A549 (cell line): ENCODE data around the gene UBE2A.

Experiments
- CHD4 ChIP-seq: fragments of 200-600 bp; sonication (generic); IDR thresholded peaks from 2 replicates; pipeline ENCODE4 v1.6.1; 2016; ENCODE audit warnings: antibody characterized with exemption, mild to moderate bottlenecking, borderline replicate concordance
- EHF ChIP-seq: fragments of 250-450 bp; sonication (Bioruptor Pico); IDR thresholded peaks from 2 replicates; pipeline ENCODE4 v1.5.0; 2020; ENCODE audit warnings: mild to moderate bottlenecking
- EP300 ChIP-seq, 2 experiments: fragments of >200 bp; sonication (Bioruptor Twin); formaldehyde crosslinking; IDR thresholded peaks; 2 replicates in 1 of 2; 3 replicates in 1 of 2; pipeline ENCODE4 v1.6.1; 2016 to 2017
- MAFK ChIP-seq: fragments of 450-650 bp; IDR thresholded peaks from 2 replicates; pipeline ENCODE4 v1.6.1; 2014; ENCODE audit not compliant: partially characterized antibody
- PHF8 ChIP-seq: fragments of 200-600 bp; sonication (generic); IDR thresholded peaks from 2 replicates; pipeline ENCODE4 v1.6.1; 2016; ENCODE audit warnings: low read depth, mild to moderate bottlenecking, antibody characterized with exemption, moderate library complexity, borderline replicate concordance
- POLR2A ChIP-seq: IDR thresholded peaks from 2 replicates; pipeline ENCODE4 v1.6.1; 2012; ENCODE audit warnings: mild to moderate bottlenecking, low read length
- RFX5 ChIP-seq: fragments of 450-650 bp; IDR thresholded peaks from 2 replicates; pipeline ENCODE4 v1.7.1; 2014; ENCODE audit warnings: antibody characterized with exemption, mild to moderate bottlenecking, moderate library complexity
- TF ChIP-seq, protein P1 (sequence below): fragments of >200 bp; sonication (Bioruptor Twin); formaldehyde crosslinking; IDR thresholded peaks from 3 replicates; pipeline ENCODE4 v1.5.1; 2016
- TF ChIP-seq, protein P2 (sequence below): fragments of 450-650 bp; IDR thresholded peaks from 2 replicates; pipeline ENCODE4 v1.6.1; 2014; ENCODE audit warnings: antibody characterized with exemption
- TF ChIP-seq, protein P3 (sequence below): fragments of 150-350 bp; IDR thresholded peaks from 2 replicates; pipeline ENCODE4 v1.6.1; 2014; ENCODE audit warnings: low read depth, mild to moderate bottlenecking, low read length

DNA sequence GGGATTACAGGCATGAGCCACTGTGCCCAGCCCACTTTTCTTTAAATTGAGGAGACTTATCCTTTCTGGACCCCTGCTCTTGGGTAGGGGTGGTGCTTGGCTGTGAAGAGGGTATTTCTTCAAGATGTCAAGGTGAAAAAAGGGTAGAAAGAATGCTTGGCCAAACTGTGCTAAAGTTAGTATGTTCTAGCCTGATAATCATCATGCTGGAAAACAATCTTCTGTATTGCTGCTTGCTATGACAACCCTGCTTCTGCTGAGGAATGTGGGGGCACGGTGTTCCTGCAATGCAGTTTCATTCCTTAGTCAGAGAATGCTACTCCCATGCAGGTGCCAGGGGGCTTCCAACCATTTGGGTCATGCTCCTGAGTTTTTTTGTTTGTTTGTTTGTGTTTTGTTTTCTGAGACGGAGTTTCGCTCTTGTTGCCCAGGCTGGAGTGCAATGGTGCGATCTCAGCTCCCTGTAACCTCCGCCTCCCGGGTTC lies 4.0 kb upstream of the UBE2A start:
- TF ChIP-seq, protein P1, sequence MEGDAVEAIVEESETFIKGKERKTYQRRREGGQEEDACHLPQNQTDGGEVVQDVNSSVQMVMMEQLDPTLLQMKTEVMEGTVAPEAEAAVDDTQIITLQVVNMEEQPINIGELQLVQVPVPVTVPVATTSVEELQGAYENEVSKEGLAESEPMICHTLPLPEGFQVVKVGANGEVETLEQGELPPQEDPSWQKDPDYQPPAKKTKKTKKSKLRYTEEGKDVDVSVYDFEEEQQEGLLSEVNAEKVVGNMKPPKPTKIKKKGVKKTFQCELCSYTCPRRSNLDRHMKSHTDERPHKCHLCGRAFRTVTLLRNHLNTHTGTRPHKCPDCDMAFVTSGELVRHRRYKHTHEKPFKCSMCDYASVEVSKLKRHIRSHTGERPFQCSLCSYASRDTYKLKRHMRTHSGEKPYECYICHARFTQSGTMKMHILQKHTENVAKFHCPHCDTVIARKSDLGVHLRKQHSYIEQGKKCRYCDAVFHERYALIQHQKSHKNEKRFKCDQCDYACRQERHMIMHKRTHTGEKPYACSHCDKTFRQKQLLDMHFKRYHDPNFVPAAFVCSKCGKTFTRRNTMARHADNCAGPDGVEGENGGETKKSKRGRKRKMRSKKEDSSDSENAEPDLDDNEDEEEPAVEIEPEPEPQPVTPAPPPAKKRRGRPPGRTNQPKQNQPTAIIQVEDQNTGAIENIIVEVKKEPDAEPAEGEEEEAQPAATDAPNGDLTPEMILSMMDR = no peak
- no peak for TF ChIP-seq EP300 (IDR thresholded peaks at IDR 0.05)
- TF ChIP-seq, protein P2, sequence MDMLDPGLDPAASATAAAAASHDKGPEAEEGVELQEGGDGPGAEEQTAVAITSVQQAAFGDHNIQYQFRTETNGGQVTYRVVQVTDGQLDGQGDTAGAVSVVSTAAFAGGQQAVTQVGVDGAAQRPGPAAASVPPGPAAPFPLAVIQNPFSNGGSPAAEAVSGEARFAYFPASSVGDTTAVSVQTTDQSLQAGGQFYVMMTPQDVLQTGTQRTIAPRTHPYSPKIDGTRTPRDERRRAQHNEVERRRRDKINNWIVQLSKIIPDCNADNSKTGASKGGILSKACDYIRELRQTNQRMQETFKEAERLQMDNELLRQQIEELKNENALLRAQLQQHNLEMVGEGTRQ = no peak
- TF ChIP-seq PHF8 = no peak
- TF ChIP-seq, protein P3, sequence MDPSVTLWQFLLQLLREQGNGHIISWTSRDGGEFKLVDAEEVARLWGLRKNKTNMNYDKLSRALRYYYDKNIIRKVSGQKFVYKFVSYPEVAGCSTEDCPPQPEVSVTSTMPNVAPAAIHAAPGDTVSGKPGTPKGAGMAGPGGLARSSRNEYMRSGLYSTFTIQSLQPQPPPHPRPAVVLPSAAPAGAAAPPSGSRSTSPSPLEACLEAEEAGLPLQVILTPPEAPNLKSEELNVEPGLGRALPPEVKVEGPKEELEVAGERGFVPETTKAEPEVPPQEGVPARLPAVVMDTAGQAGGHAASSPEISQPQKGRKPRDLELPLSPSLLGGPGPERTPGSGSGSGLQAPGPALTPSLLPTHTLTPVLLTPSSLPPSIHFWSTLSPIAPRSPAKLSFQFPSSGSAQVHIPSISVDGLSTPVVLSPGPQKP = no peak
- TF ChIP-seq POLR2A = no peak
- TF ChIP-seq CHD4 = no peak
- TF ChIP-seq EHF (CRISPR knock-in tag) = no peak
- no peak for TF ChIP-seq MAFK
- no peak for TF ChIP-seq RFX5
